Activated naive CD8-positive, alpha-beta T cell treated with anti-CD3 and anti-CD28 coated beads for 36 hours (primary cell): ENCODE data around the gene PHETA2. TPM values are rescaled to one million over a fixed set of nuclear protein-coding genes. Genes with fewer than 3 reads are reported as not detected.
"Not testable (repeated sequence)": the region's sequence is repeated elsewhere in the genome, so short reads cannot be mapped to it uniquely, and the experiment has no call there.

Experiments
- DNase-seq: peaks from one replicate; pipeline ENCODE4 v3.0.0; 2021
- H3K27ac Mint-ChIP-seq: one replicate; pipeline ENCODE4 v1.8.0; 2022; ENCODE audit warnings: mild to moderate bottlenecking, moderate library complexity, mixed read lengths
- H3K27me3 Mint-ChIP-seq: one replicate; pipeline ENCODE4 v1.8.0; 2022; ENCODE audit warnings: mild to moderate bottlenecking, mixed read lengths
- H3K36me3 Mint-ChIP-seq: one replicate; pipeline ENCODE4 v1.8.0; 2021; ENCODE audit warnings: mild to moderate bottlenecking, mixed read lengths
- H3K4me1 Mint-ChIP-seq: one replicate; pipeline ENCODE4 v1.8.0; 2021; ENCODE audit warnings: mixed read lengths
- H3K4me3 Mint-ChIP-seq: one replicate; pipeline ENCODE4 v1.8.0; 2022; ENCODE audit warnings: mild to moderate bottlenecking, moderate library complexity, mixed read lengths
- H3K9me3 Mint-ChIP-seq: one replicate; pipeline ENCODE4 v1.8.0; 2022; ENCODE audit warnings: mixed read lengths
- total RNA-seq, 2 experiments: library from RNA; stranded (reverse); gene quantifications; one replicate each; pipeline ENCODE4 v1.2.3, GENCODE V29; 2021

Gene PHETA2
- total RNA-seq, 2 experiments from 2014 or later: 1.5 to 2.1 TPM

- Mint-ChIP-seq H3K27ac (no peak overlapping the region), H3K36me3 (peaks cover 15% of the 10 kb centered on the region), H3K27me3 (no peaks in the 10 kb centered on the region), H3K4me3 (no peak overlapping the region), H3K9me3 (no peaks in the 10 kb centered on the region), H3K4me1 (peaks cover 10% of the 10 kb centered on the region)
- no peak for DNase-seq
Measured at GRCh38 chr22:42065438-42066125, 8.5 kb upstream of the PHETA2 start.

GRCh38 chr22:42066126-42066761, 7.8 kb upstream of the PHETA2 start:
- H3K36me3 Mint-ChIP-seq: peaks cover 10% of the 10 kb centered on the region
- no peaks in the 10 kb centered on the region for H3K27me3 Mint-ChIP-seq
- DNase-seq: no peak
- H3K4me1 Mint-ChIP-seq: peaks cover 15% of the 10 kb centered on the region
- H3K27ac Mint-ChIP-seq: no peak overlapping the region
- no peaks in the 10 kb centered on the region for H3K9me3 Mint-ChIP-seq
- no peak overlapping the region for H3K4me3 Mint-ChIP-seq

GRCh38 chr22:42066937-42067336, 7.1 kb upstream of the PHETA2 start:
- Mint-ChIP-seq H3K27ac (no peak overlapping the region), H3K4me3 (no peak overlapping the region), H3K9me3 (no peaks in the 10 kb centered on the region), H3K27me3 (no peaks in the 10 kb centered on the region), H3K36me3 (peaks cover 9% of the 10 kb centered on the region), H3K4me1 (peaks cover 21% of the 10 kb centered on the region)
- DNase-seq: no peak

GRCh38 chr22:42067671-42068251, 6.3 kb upstream of the PHETA2 start:
- Mint-ChIP-seq H3K4me1 (peaks cover 23% of the 10 kb centered on the region), H3K36me3 (peaks cover 6% of the 10 kb centered on the region), H3K27ac (no peak overlapping the region)

GRCh38 chr22:42068291-42068690, 5.8 kb upstream of the PHETA2 start:
- H3K4me3 Mint-ChIP-seq: no peak overlapping the region
- H3K9me3 Mint-ChIP-seq: no peaks in the 10 kb centered on the region
- H3K27me3 Mint-ChIP-seq: no peaks in the 10 kb centered on the region
- no peak overlapping the region for H3K27ac Mint-ChIP-seq
- H3K36me3 Mint-ChIP-seq: peaks cover 1% of the 10 kb centered on the region
- peaks cover 24% of the 10 kb centered on the region for H3K4me1 Mint-ChIP-seq
- DNase-seq: no peak

More at GRCh38 chr22:42067671-42068251, 6.3 kb upstream of the PHETA2 start:
- H3K4me3 Mint-ChIP-seq: no peak overlapping the region
- no peaks in the 10 kb centered on the region for H3K9me3 Mint-ChIP-seq
- H3K27me3 Mint-ChIP-seq: no peaks in the 10 kb centered on the region
- no peak for DNase-seq

- Mint-ChIP-seq H3K27me3 (no peaks in the 10 kb centered on the region), H3K4me3 (peak overlapping the region; percentile 84), H3K36me3 (peaks cover 2% of the 10 kb centered on the region)
Measured at GRCh38 chr22:42069801-42070516, 4.1 kb upstream of the PHETA2 start.

GRCh38 chr22:42070517-42071422, 3.3 kb upstream of the PHETA2 start, which contains the start of gene NAGA:
Gene NAGA (minus strand): TSS chr22:42070812. CDS start chr22:42070297, 515 bp downstream.
- H3K27me3 Mint-ChIP-seq: no peaks in the 10 kb centered on the region

More at GRCh38 chr22:42069801-42070516, 4.1 kb upstream of the PHETA2 start:
- peak; percentile 22 for DNase-seq
- Mint-ChIP-seq H3K4me1 (peaks cover 29% of the 10 kb centered on the region), H3K9me3 (no peaks in the 10 kb centered on the region), H3K27ac (peak overlapping the region; percentile 89)

GRCh38 chr22:42071508-42071907, 2.5 kb upstream of the PHETA2 start:
- H3K9me3 Mint-ChIP-seq: not testable (repeated sequence)
- peaks cover 30% of the 10 kb centered on the region for H3K4me1 Mint-ChIP-seq

More at GRCh38 chr22:42070517-42071422, 3.3 kb upstream of the PHETA2 start, which contains the start of gene NAGA:
- Mint-ChIP-seq H3K9me3 (no peaks in the 10 kb centered on the region), H3K27ac (peak within 1 kb of the TSS; percentile 89), H3K4me3 (peak within 1 kb of the TSS; percentile 84), H3K36me3 (peaks cover 2% of the 10 kb centered on the region), H3K4me1 (peaks cover 30% of the 10 kb centered on the region)
- DNase-seq: peak; percentile 92

GRCh38 chr22:42072606-42073330, 1.3 kb upstream of the PHETA2 start:
- no peaks in the 10 kb centered on the region for H3K27me3 Mint-ChIP-seq
- peaks cover 30% of the 10 kb centered on the region for H3K4me1 Mint-ChIP-seq
- no peak overlapping the region for H3K27ac Mint-ChIP-seq
- no peak overlapping the region for H3K4me3 Mint-ChIP-seq
- no peak for DNase-seq
- H3K36me3 Mint-ChIP-seq: peaks cover 2% of the 10 kb centered on the region
- H3K9me3 Mint-ChIP-seq: no peaks in the 10 kb centered on the region

More at GRCh38 chr22:42071508-42071907, 2.5 kb upstream of the PHETA2 start:
- H3K36me3 Mint-ChIP-seq, DNase-seq, H3K27me3 Mint-ChIP-seq, H3K27ac Mint-ChIP-seq: not testable (repeated sequence)
- H3K4me3 Mint-ChIP-seq: peak overlapping the region; percentile 84

GRCh38 chr22:42073621-42074041, 417 bp upstream of the PHETA2 start:
- H3K27ac Mint-ChIP-seq: no peak overlapping the region
- no peak for DNase-seq
- peak overlapping the region; percentile 61 for H3K4me3 Mint-ChIP-seq
- H3K27me3 Mint-ChIP-seq: no peaks in the 10 kb centered on the region
- H3K36me3 Mint-ChIP-seq: peaks cover 2% of the 10 kb centered on the region
- no peaks in the 10 kb centered on the region for H3K9me3 Mint-ChIP-seq
- peaks cover 30% of the 10 kb centered on the region for H3K4me1 Mint-ChIP-seq

GRCh38 chr22:42074846-42075676, 1.0 kb downstream of the PHETA2 start:
- Mint-ChIP-seq H3K9me3 (no peaks in the 10 kb centered on the region), H3K27me3 (no peaks in the 10 kb centered on the region), H3K27ac (no peak overlapping the region), H3K4me3 (peak overlapping the region; percentile 67), H3K4me1 (peaks cover 28% of the 10 kb centered on the region), H3K36me3 (peaks cover 2% of the 10 kb centered on the region)
- DNase-seq: no peak

GRCh38 chr22:42076764-42077485, 2.9 kb downstream of the PHETA2 start:
- Mint-ChIP-seq H3K36me3 (peaks cover 7% of the 10 kb centered on the region), H3K27me3 (no peaks in the 10 kb centered on the region), H3K9me3 (no peaks in the 10 kb centered on the region), H3K4me1 (peaks cover 24% of the 10 kb centered on the region), H3K4me3 (no peak overlapping the region), H3K27ac (no peak overlapping the region)
- DNase-seq: no peak
